Non-pigmented ciliary epithelial cell (primary cell): ENCODE data around the gene KLHL20.
A peak's percentile ranks its signal among the peaks of the same experiment; 100 is the strongest.
"Not testable (repeated sequence)": the region's sequence is repeated elsewhere in the genome, so short reads cannot be mapped to it uniquely, and the experiment has no call there.

Experiments used
- DNase-seq: peaks from one replicate; pipeline ENCODE4 v3.0.0-alpha.2; 2010; ENCODE audit warnings: low read depth

KLHL20 gene

DNA sequence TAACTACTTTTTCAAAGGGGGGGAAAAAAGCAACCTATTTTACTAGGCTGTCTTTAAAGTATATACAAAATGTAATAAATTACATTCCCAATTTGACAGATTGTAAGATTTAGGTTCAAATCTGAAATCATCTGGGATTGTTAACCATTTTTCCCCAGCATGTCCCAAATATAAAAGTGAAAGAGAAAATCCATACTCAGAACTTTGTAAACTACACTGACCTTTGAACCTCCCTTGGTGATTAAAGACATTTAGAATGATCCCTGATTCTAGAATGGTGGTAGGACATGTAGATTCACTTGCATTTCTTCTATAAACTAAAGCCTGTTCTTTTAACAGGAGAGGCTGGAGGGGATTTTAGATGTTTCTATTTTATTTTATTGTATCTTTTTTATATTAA lies 39.0 kb downstream of the KLHL20 start:
- no peak for DNase-seq

DNA sequence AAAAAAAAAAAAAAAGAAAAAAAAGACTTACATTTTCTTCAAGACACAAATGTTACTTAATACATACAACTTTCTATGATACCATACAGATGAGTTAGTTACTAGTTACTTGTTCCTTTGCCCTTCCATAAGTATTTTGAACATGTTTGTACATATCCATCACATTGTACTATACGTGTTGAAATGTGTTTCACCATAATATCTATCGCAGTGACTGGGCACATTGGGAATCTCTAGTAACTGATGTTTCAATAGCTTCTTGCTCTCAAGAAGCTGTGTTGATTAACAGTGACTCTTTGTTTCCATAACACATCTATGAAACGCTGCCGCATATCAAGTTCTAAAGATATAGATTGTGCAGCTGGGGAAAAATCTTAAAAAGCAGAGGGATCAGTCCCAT lies 42.9 kb downstream of the KLHL20 start:
- DNase-seq: no peak

DNA sequence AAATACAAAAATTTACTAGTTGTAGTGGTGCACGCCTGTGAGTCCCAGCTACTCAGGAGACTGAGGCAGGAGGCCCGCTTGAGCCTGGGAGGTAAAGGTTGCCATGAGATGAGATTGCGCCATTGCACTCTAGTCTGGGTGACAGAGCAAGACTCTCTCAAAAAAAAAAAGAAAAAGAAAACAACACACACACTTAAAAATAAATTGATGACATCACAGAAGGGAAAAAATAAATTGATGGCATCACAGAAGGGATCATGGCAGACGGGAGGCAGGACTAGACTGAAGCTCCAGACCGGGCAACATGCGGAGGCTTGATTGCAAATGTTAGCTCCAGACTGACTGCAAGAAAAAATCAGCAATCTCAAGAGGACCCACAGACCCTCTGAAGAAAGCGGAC lies 43.3 kb downstream of the KLHL20 start:
- DNase-seq: no peak

- DNase-seq: no peak
Measured at GRCh38 chr1:173758980-173759379, 44.2 kb downstream of the KLHL20 start.

- not testable (repeated sequence) for DNase-seq
Measured at GRCh38 chr1:173764331-173764730, 49.5 kb downstream of the KLHL20 start.

DNA sequence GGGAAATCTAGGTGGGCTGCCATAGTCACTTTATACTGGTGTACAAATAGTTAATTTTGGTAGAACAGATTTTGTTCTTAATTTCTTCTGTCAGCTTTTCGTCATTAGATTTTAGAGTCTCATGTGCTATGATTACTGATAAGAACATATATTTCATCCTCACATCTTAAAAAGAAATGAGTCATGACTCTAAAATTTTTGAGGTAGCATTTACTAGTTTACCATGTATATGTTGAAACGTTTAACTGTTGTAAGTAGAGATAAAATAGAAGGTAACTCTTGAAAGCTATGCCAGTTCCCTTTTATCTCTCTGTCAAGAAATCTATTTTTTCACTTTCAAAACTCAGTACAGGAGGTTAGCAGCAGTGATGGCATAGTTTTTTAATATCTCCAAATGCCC lies 53.4 kb downstream of the KLHL20 start:
- DNase-seq: no peak

- no peak for DNase-seq
Measured at GRCh38 chr1:173768827-173769226, 54.0 kb downstream of the KLHL20 start.

GRCh38 chr1:173770330-173770729 lies 55.5 kb downstream of the KLHL20 start:
- not testable (repeated sequence) for DNase-seq

- no peak for DNase-seq
Measured at GRCh38 chr1:173771560-173771959, 56.8 kb downstream of the KLHL20 start.

- DNase-seq: no peak
Measured at GRCh38 chr1:173775578-173776226, 60.9 kb downstream of the KLHL20 start.

- no peak for DNase-seq
Measured at GRCh38 chr1:173779936-173780335, 65.2 kb downstream of the KLHL20 start.

GRCh38 chr1:173784997-173785396 lies 70.2 kb downstream of the KLHL20 start:
- no peak for DNase-seq

DNA sequence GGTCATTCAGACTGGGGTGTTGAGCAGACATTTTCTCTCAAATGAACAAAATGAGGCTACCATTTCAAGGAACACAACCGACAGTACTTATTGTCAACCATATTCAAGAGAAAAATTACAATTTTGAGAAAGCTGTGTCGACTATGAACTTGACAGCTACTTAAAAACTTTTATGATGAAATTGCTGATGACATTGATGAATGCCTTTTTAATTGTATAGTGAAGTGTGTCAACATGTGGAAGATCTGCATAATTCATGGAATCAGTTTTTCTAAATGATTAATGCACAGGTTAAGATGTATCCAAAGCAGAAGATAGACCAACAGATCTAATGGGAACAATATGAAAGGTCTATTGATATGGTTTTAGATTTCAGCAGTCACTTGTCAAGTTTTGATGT lies 75.1 kb downstream of the KLHL20 start:
- no peak for DNase-seq

GRCh38 chr1:173798078-173798477 lies 83.3 kb downstream of the KLHL20 start:
- DNase-seq: no peak

GRCh38 chr1:173799995-173800394 lies 85.2 kb downstream of the KLHL20 start:
- not testable (repeated sequence) for DNase-seq

DNA sequence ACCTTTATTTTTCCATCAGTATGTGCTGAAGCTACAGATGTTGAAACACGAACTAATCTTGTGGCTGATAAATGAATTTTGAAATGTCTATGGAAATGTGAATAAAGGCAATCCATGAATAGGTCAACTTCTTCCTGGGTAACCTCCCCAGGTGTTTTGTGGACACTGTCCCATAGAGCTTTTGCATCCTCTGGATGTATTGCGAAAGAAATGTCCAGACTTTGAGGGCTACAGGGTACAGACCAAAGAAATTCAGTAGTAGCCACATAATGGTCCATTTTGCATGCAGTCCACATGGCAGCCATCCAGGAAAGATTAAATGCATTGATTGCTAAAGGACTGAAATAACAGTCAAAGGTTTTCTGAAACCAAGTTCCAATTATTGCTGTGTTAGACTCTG lies 88.2 kb downstream of the KLHL20 start:
- no peak for DNase-seq

DNA sequence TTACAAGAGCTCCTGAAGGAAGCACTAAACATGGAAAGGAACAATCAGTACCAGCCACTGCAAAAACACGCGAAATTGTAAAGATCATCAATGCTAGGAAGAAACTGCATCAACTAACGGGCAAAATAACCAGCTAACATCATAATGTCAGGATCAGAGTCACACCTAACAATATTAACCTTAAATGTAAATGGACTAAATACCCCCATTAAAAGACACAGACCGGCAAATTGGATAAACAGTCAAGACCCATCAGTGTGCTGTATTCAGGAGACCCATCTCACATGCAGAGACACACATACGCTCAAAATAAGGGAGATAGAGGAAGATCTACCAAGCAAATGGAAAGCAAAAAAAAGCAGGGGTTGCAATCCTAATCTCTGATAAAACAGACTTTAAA lies 98.9 kb downstream of the KLHL20 start:
- not testable (repeated sequence) for DNase-seq

- no peak for DNase-seq
Measured at GRCh38 chr1:173818459-173818858, 103.7 kb downstream of the KLHL20 start.

- no peak for DNase-seq
Measured at GRCh38 chr1:173821680-173822079, 106.9 kb downstream of the KLHL20 start.

DNA sequence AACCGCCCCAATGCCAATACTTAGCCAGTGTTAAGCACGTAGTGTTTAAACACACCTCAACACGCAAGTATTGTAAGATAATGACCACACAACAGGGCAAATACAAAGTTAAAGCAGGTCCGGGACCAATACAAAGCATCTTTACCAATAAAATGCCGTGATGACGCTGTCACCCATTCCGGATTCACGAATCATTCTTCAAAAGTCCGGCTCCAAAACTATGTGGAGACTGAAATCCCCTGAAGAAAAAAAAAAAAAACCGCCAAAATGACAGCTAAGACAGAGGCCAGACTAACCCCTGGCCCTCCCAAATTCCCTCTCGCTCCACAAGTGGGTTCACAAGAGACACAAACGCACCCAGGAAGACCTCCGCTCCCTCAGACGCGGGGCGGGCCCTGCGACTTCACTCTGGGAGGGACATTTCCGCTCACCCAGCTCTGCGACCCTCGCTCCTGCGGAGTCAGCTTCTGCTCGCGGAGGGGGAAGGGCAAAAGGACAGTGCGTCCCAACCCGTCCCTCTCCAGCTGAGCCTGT lies 109.1 kb downstream of the KLHL20 start:
- DNase-seq: no peak

DNA sequence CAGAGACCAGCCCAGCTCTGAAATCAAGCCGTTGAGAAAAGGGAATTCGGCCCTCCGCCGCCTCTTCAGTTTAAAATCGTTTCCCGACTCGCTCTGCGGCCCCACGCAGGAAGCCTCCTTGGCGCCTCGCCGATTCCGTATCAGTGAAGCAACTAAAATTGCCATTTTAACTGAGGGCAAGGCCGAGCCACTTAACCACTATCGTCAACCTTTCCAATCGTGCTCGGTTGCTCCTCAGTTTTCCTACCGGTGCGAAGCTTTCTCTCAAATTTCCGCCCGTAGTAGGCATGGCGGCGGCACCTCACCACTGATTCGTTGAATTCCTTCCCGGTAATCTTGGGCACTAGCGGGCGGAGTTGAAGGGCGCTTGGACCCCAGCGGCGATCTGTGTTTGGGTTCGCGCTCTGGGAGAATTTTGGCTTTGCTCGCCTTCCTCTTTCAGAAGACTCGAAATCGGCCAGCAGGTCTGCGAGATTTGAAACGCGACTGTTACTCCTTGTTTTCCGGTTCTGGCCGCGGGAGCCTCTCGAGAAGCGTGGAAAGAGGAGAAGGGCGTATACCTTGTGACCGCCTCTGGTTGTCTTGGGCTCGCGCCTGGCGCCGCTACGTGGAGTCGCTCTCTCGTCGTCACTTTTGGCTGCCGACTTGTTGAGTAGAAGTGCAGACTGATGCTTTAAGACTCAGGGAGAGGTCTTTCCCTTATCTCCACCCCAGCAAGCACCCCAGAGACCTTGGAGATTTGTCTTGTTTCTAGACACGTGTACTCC lies 109.7 kb downstream of the KLHL20 start, which contains the start of the genes CENPL and DARS2:
Gene CENPL (minus strand): TSS at position 569 of the 767 bp plus-strand sequence. CDS start 13,584 bp downstream, outside the sequence.
Gene DARS2 (plus strand): TSS at position 359 of the 767 bp plus-strand sequence. CDS start 557 bp downstream, outside the sequence.
- DNase-seq: peak; percentile 93

DNA sequence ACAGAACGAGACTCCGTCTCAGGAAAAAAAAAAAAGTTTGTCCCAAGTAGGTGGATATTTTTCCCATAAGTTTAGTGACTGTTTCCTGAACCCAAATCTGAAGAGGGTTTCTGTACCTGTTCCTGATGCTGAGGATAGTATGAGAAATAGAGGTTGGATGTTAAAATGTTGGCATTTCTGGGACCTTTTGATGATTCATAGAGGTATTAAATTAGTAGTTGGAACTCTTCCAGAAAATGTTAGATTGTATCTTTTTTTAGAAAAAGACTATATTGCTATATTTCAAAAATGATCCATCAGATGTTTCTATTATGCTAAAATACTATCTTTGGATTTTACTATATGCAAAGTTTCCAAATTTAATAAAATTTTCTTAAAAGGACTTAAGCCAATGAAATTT lies 112.8 kb downstream of the KLHL20 start:
- DNase-seq: no peak

GRCh38 chr1:173832748-173833147 lies 118.0 kb downstream of the KLHL20 start:
- DNase-seq: no peak
